ENCODE measurements around the gene TREML1. TPM values are rescaled to one million over a fixed set of nuclear protein-coding genes. Genes with fewer than 3 reads are reported as not detected.

Gene TREML1
- total RNA-seq, 1 experiment from 2014 or later, result not detected

- intact Hi-C loops (cut with micrococcal nuclease; ENCODE audit: unreplicated experiment), result no loop called here
- ChIA-PET CTCF (no interaction called here), POLR2A (ENCODE audit: unreplicated experiment) (no interaction called here)
- Histone ChIP-seq H3F3A (ENCODE audit: insufficient read depth, low read depth) (no peaks in the 10 kb centered on the region), H2AFZ (no peak overlapping the region), H3K9me2 (ENCODE audit: insufficient read depth) (no peaks in the 10 kb centered on the region), H3K27me3 (ENCODE audit: insufficient read depth, low read depth) (peaks cover 60% of the 10 kb centered on the region), H3K4me3 (no peak overlapping the region), H3K9me3 (ENCODE audit: insufficient read depth, low read depth) (0 out of 2 replicates have a peak, but pooled peaks cover 5% of the 10 kb centered on the region), H3K4me2 (no peak overlapping the region), H4K20me1 (ENCODE audit: insufficient read depth) (no peaks in the 10 kb centered on the region), H3K79me2 (ENCODE audit: low read depth) (no peaks in the 10 kb centered on the region), H3K4me1 (replicated peaks; ENCODE audit: insufficient read depth) (no peaks in the 10 kb centered on the region), H3K36me3 (ENCODE audit: low read depth) (no peaks in the 10 kb centered on the region), H3K27ac (no peak overlapping the region)
- TF ChIP-seq EZH2 (IDR thresholded peaks at IDR 0.05; ENCODE audit: low read depth) (no peak), CTCF (conservative IDR thresholded peaks at IDR 0.05) (no peak)
- no peak for DNase-seq
- no TSS peak for BruUV-seq (replicated peaks)
Observed at GRCh38 chr6:41187924-41188886, 34.1 kb upstream of the TREML1 start.

GRCh38 chr6:41186031-41186562, 31.9 kb upstream of the TREML1 start:
- Histone ChIP-seq H3K4me2 (no peak overlapping the region), H3F3A (ENCODE audit: insufficient read depth, low read depth) (no peaks in the 10 kb centered on the region), H3K36me3 (ENCODE audit: low read depth) (no peaks in the 10 kb centered on the region), H3K4me3 (no peak overlapping the region), H3K9me2 (ENCODE audit: insufficient read depth) (no peaks in the 10 kb centered on the region), H3K4me1 (replicated peaks; ENCODE audit: insufficient read depth) (no peaks in the 10 kb centered on the region), H3K79me2 (ENCODE audit: low read depth) (no peaks in the 10 kb centered on the region), H3K9me3 (ENCODE audit: insufficient read depth, low read depth) (0 out of 2 replicates have a peak, but pooled peaks cover 5% of the 10 kb centered on the region), H2AFZ (no peak overlapping the region), H3K27me3 (ENCODE audit: insufficient read depth, low read depth) (peaks cover 47% of the 10 kb centered on the region), H3K27ac (no peak overlapping the region), H4K20me1 (ENCODE audit: insufficient read depth) (no peaks in the 10 kb centered on the region)
- BruUV-seq (replicated peaks), result no TSS peak
- intact Hi-C loops (cut with micrococcal nuclease; ENCODE audit: unreplicated experiment), result no loop called here
- ChIA-PET POLR2A (ENCODE audit: unreplicated experiment) (interaction anchor here (0.6 kb wide), 1 partner anchor 1834 kb away, joined by 5 read pairs; no protein-coding TSS in a partner anchor), CTCF (no interaction called here)
- TF ChIP-seq EZH2 (IDR thresholded peaks at IDR 0.05; ENCODE audit: low read depth), result no peak
- no peak for TF ChIP-seq CTCF (conservative IDR thresholded peaks at IDR 0.05)
- no peak for DNase-seq

- no peak for DNase-seq
- Histone ChIP-seq H3K4me1 (replicated peaks; ENCODE audit: insufficient read depth) (no peaks in the 10 kb centered on the region), H3K27ac (no peak overlapping the region), H3K4me2 (no peak overlapping the region), H3K9me2 (ENCODE audit: insufficient read depth) (no peaks in the 10 kb centered on the region), H3K4me3 (no peak overlapping the region), H2AFZ (no peak overlapping the region), H3K9me3 (ENCODE audit: insufficient read depth, low read depth) (0 out of 2 replicates have a peak, but pooled peaks cover 5% of the 10 kb centered on the region), H3K27me3 (ENCODE audit: insufficient read depth, low read depth) (peaks cover 58% of the 10 kb centered on the region), H4K20me1 (ENCODE audit: insufficient read depth) (no peaks in the 10 kb centered on the region), H3K36me3 (ENCODE audit: low read depth) (no peaks in the 10 kb centered on the region), H3F3A (ENCODE audit: insufficient read depth, low read depth) (no peaks in the 10 kb centered on the region), H3K79me2 (ENCODE audit: low read depth) (no peaks in the 10 kb centered on the region)
- intact Hi-C loops (cut with micrococcal nuclease; ENCODE audit: unreplicated experiment), result no loop called here
- ChIA-PET POLR2A (ENCODE audit: unreplicated experiment) (no interaction called here), CTCF (no interaction called here)
- TF ChIP-seq CTCF (conservative IDR thresholded peaks at IDR 0.05), result no peak
- no peak for TF ChIP-seq EZH2 (IDR thresholded peaks at IDR 0.05; ENCODE audit: low read depth)
- no TSS peak for BruUV-seq (replicated peaks)
Observed at GRCh38 chr6:41184761-41185160, 30.6 kb upstream of the TREML1 start.

All from PC-9 (cell line).